NCI-H1105 treated with DMSO at 0.1 percent for 48 hours (cell line): Measurements from ENCODE around the gene CALB2.

Experiments
- DNase-seq: peaks from one replicate; lab custom pipeline; 2025; lab: John Stamatoyannopoulos, UW

CALB2 gene

DNA sequence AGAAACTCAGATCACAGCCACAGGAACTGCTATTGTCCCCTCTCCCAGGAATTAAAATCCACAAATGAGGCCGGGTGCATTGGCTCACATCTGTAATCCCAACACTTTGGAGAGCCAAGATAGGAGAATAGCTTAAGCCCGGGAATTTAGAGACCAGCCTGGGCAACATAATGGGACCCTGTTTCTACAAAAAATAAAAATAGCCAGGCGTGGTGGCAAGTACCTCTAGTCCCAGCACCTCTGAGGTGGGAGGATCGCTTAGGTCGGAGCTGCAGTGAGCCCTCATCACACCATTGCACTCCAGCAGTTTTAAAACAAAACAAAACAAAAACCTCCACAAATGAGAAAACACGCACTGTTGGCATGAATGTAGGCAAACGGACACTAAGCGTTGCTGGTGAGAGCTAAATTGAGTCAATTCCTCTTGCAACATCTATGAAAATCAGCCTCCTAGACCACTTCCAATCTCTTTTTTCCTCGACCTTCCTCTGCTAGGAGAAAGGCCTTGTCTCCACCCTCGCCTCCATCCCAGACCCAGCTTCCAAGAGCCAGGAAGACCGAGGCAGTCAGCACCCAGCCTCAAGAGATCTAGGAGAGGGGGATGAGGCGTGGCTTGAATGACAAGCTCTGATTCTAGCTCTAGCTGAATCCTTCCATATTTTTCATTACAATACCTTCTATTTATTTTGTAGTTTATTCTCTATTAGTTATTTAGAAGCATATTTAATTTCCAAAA, 68.5 kb downstream of the CALB2 start:
- no peak for DNase-seq

GRCh38 chr16:71428385-71428784, 69.9 kb downstream of the CALB2 start:
- no peak for DNase-seq

DNA sequence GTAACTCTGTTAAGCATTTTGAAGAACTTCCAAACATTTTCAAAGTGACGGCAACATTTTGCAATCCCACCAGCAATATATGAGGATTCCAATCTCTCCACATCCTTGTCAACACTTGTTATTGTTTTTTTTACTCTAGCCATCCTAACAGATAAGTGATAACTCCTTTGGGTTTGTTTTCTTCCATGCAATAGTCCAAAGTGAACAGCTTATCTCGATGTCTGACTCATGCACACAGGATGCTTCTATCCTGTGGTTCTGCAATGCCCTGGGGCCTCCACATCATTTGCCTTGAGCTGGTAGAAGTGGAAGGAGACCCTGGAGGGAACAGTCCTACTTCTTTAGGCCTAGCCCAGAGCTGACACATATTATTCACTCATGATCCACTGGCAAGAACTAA, 70.4 kb downstream of the CALB2 start:
- no peak for DNase-seq

- DNase-seq: no peak
Observed at GRCh38 chr16:71429581-71429980, 71.1 kb downstream of the CALB2 start.

- DNase-seq: no peak
Observed at GRCh38 chr16:71430744-71431143, 72.2 kb downstream of the CALB2 start.

DNA sequence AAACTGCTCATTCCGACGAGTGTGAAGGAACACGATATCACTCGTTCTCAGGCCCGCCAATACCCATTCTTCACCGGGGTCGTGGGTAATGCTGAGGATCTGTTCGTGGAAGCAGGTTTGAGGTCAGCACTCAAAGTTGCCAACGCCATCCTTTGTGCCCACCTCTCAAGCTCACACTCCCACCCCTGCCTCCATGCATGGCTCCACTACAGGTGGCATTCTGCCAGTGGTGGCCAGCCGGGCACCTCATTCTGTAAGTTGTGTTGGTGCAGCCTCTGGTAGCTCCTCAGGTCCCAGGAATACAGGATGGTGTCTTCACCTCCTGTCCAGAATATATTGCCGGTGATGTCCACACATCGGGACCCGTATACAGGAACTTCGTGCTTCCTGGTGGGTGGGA, 72.7 kb downstream of the CALB2 start:
- no peak for DNase-seq

- no peak for DNase-seq
Observed at GRCh38 chr16:71431991-71432390, 73.5 kb downstream of the CALB2 start.

DNA sequence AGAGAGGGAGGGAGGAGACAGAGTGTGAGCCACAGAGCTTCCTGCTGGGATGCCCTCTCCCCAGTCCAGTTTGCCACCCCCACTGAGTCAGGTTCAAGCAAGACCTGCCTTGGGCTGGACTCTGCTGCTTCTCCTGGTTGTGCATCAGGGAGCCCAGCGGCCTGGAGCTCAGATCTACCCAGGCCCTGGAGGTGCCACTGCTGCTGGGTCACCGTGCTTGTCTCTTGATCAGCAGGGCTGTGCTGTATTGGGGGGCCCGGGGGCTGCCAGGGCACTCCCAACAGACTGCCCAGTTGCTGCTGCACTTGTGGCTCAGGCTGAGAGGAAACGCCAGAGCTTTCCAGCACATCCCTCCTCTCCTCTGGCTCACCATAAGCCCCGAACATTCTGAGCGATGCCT, 74.4 kb downstream of the CALB2 start:
- no peak for DNase-seq

DNA sequence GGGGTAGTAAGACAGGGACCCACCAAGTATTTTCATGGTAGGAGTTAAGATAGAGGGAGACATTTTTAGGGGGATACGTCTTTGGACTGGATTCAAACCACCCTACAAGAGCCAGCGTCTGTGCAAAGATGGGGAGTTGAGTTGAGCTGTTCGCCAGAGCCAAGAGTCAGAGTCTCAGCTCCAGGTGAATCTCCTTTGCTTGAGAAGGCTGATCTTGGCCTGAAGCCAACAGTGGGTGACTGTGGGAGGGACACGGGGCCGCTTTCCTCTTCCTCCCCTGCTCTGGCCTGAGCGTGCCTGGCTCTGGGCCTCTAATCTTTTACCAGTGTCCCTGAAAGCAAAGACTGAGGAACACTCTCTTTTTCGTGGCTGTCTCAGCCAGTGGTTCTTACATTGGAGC, 78.0 kb downstream of the CALB2 start:
- DNase-seq: no peak

- DNase-seq: no peak
Observed at GRCh38 chr16:71439523-71439922, 81.0 kb downstream of the CALB2 start.
